Omental fat pad (tissue), 4 donors: ENCODE measurements around the gene RBM46. TPM values are rescaled to one million over a fixed set of nuclear protein-coding genes. Genes with fewer than 3 reads are reported as not detected.
A peak's percentile ranks its signal among the peaks of the same experiment; 100 is the strongest.

Experiments
- ATAC-seq: fragments of 150-250 bp; one replicate; pipeline ENCODE4 v1.9.1; 2016; ENCODE audit warnings: mild to moderate bottlenecking, moderate library complexity; ENCODE audit not compliant: low FRiP score
- DNase-seq: peaks from one replicate; pipeline ENCODE4 v3.0.0-alpha.2; 2019; ENCODE audit warnings: low spot score
- total RNA-seq, 4 donors: library from RNA; depleted of rRNA; stranded (reverse); fragments of >200 nt; gene quantifications; one replicate each; pipeline ENCODE4 v1.1.0, GENCODE V29; 2016
- TF ChIP-seq, protein P1 (sequence below), 3 donors: fragments of 450-650 bp; IDR thresholded peaks; one replicate each; pipeline ENCODE4 v1.5.1; 2016 to 2017; ENCODE audit warnings: antibody characterized with exemption in 3 of 3, mild to moderate bottlenecking in 3 of 3, moderate library complexity in 2 of 3

RBM46 gene
- total RNA-seq, 4 donors from 2014 or later = 0.19 TPM; not detected in 3

DNA sequence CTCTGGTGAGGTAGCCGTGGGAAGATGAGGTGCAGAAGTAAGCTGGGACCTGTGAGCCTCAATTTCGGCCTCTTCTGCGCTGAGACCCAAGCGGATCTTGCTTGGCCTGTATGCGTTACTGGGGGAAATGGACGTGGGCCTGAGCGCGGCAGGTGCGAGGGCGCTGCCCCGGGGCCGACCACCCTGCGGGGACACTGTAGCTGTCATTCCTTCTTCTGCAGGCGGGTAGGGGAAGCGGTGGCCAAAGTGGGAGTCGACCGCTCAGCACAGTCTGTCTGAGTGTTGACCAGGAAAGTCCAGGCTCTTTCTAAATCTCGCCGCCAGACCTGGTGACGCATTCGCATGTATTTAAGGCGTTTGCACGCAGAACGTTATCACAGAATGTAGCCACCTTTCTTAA, 40.6 kb upstream of the RBM46 start:
- ATAC-seq (no peak), DNase-seq (no peak)
- TF ChIP-seq, protein P1, sequence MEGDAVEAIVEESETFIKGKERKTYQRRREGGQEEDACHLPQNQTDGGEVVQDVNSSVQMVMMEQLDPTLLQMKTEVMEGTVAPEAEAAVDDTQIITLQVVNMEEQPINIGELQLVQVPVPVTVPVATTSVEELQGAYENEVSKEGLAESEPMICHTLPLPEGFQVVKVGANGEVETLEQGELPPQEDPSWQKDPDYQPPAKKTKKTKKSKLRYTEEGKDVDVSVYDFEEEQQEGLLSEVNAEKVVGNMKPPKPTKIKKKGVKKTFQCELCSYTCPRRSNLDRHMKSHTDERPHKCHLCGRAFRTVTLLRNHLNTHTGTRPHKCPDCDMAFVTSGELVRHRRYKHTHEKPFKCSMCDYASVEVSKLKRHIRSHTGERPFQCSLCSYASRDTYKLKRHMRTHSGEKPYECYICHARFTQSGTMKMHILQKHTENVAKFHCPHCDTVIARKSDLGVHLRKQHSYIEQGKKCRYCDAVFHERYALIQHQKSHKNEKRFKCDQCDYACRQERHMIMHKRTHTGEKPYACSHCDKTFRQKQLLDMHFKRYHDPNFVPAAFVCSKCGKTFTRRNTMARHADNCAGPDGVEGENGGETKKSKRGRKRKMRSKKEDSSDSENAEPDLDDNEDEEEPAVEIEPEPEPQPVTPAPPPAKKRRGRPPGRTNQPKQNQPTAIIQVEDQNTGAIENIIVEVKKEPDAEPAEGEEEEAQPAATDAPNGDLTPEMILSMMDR (IDR thresholded peaks at IDR 0.05) = no peak

DNA sequence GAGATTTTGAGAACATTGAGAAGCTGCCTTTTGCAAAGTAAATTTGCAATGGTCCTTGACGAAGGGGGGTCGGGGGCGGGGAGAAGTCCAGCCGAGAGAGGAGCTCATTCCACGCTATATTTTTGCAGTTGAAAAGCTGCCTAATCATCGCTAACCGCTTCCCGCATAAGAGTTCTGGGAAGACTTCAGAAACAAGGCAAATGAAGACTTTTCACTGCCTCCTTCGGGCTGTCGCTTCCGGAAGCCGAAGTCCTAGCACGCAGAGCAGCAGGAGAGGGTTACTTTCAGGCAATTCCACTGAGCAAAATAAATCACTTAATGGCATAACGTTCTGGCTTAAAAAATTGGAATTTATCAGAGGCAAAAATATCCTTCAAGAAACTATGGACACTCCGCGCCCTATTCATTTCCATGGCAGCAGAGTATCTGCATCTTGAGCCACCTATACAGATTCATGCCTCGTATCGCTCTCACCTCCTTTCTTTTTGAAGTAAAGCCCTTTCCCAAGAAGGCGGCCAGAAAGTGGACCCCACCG, 39.9 kb upstream of the RBM46 start:
- TF ChIP-seq, protein P1 (IDR thresholded peaks at IDR 0.05) = no peak
- ATAC-seq = no peak
- no peak for DNase-seq

DNA sequence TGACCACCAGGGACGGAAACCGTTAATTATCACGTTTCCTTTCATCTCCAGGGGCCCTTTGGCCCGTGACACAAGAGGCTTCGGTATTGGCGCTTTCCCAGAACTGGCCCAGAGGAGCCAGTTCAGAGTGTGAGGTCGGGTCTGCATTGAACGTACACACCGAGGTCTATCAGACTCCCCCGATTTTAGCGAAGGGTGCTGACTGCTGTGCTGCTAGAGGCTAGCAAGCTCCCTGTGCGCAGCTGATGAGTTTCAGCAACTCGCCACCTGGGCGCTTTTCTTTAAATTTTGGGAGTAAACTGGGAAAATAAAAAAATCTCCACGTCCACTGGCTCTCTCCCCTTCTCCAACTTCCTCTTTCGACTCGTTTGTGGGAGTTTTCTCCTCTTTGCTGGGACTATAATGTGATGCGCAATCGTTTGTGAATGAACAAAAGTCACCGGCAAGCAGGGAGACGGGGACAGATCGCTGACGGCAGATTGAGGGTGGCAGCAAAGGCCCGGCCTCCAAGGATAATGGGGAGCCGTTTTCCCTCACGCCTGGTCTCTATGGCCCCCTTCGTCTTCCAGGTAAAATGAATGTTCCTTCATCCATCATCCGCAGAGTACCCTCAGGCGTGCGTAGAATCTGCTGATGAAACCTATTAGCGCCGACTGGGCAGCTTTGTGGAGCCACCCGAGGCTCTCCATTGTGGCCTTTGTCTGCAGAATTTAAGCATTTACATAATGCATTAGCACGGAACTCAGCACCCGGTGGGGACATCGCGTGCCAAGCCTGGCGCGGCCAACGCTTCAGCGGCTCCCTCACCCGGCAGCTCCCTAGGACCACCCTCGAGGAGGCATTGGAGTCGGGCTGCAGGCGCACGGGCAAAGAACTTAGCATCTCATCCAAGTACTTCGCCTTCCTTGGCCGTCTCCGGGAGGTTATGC, 38.9 kb upstream of the RBM46 start:
- no peak for ATAC-seq
- no peak for DNase-seq
- TF ChIP-seq, protein P1 (IDR thresholded peaks at IDR 0.05) = no peak

DNA sequence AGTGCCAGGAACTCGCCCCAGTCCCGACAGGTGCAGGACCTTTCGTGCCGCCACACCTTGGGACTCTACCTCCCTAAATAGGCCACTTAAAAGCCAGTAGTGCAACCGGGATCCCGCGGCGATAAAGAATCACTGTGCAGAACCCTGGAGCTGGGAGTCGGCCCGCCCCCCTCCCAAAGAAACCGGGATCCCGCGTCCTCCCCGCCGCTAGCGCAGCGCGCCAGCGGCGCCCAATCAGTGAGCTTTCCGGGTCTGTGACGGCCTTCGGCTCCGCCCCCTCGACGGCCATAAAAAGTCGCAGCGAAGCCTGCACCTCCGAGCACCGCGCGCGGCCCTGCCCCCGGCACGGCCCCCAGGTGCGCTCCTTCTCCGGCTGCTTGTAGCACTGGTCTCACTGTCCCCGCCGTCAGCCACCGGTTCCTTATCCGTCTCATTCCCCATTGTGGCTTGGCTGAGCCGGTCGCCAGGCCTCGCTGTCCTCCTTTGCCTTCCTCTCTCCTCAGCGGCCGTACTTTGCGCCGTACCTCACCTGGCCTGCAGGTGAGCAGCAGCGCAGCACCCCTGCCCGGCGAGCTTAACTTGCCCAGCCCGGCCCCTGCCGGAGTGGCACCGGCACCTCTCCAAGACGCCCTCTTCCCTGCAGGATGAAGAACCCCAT, 37.3 kb upstream of the RBM46 start, which contains the start of gene LRAT:
Gene LRAT (plus strand): TSS at position 318 of the 658 bp plus-strand sequence. CDS start 327 bp downstream, at position 645.
- ATAC-seq (peak; percentile 72), DNase-seq (no peak)
- TF ChIP-seq, protein P1 (IDR thresholded peaks at IDR 0.05) = no peak

DNA sequence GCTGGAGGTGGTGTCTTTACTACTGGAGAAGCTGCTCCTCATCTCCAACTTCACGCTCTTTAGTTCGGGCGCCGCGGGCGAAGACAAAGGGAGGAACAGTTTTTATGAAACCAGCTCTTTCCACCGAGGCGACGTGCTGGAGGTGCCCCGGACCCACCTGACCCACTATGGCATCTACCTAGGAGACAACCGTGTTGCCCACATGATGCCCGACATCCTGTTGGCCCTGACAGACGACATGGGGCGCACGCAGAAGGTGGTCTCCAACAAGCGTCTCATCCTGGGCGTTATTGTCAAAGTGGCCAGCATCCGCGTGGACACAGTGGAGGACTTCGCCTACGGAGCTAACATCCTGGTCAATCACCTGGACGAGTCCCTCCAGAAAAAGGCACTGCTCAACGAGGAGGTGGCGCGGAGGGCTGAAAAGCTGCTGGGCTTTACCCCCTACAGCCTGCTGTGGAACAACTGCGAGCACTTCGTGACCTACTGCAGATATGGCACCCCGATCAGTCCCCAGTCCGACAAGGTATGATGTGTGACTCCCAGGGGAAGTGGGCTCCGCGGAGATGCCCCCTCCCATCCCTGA, 36.6 kb upstream of the RBM46 start:
- TF ChIP-seq, protein P1 (IDR thresholded peaks at IDR 0.05) = no peak
- DNase-seq (no peak), ATAC-seq (peak; percentile 19)

DNA sequence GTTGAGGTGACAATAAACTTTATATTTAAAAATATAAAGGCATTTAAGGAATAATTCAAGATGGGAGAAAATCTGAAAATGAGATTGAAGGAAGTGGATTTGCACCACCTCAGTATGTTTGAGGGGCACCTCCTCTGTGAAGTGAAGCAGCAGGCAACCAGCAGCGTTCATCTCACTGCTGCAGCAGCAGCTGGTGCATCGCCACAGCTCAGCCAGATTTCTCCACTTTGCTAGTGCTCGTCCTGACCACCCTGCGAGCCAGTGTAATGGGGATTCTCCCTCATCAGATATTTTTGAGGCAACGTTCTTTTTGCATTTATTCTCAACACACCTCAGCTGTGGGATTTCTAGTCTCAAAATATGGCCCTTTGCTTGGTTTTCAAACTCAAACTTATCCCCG, 23.4 kb upstream of the RBM46 start:
- TF ChIP-seq, protein P1 (IDR thresholded peaks at IDR 0.05) = no peak
- no peak for DNase-seq
- no peak for ATAC-seq
